Activated CD4-positive, alpha-beta T cell treated with anti-CD3 and anti-CD28 coated beads, Interleukin-10, Interleukin-2, amounts not matched to agents 100 ng/mL and 50 ng/mL, durations not matched to agents 16 hours and 8 hours (primary cell): ENCODE results near the gene BORCS5.
"Not testable (repeated sequence)": the region's sequence is repeated elsewhere in the genome, so short reads cannot be mapped to it uniquely, and the experiment has no call there.

Source experiments
- DNase-seq: peaks from one replicate; pipeline ENCODE4 v3.0.0-alpha.2; 2020

BORCS5 gene

DNA sequence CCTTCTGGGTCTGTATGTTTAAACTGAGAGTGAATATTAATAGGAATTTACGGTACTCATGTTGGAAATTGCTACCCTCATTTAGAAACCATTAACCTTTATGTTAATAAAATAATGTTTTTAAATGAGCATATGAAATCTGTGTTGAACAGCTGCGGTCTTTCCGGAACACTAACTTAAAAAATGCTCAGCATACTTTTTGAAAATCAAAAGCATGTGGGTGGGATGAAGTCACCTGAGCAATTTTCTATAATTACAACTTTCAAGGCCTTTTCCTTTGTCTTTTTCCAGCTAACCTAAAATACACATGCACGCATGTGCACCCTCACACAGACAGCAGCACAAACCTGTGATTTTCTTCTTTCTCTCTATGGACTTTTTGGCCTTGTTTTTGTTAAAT, 39.8 kb downstream of the BORCS5 start:
- DNase-seq = no peak

GRCh38 chr12:12397184-12397583, 40.3 kb downstream of the BORCS5 start:
- DNase-seq = no peak

- no peak for DNase-seq
Observed at GRCh38 chr12:12398026-12398859, 41.4 kb downstream of the BORCS5 start.

DNA sequence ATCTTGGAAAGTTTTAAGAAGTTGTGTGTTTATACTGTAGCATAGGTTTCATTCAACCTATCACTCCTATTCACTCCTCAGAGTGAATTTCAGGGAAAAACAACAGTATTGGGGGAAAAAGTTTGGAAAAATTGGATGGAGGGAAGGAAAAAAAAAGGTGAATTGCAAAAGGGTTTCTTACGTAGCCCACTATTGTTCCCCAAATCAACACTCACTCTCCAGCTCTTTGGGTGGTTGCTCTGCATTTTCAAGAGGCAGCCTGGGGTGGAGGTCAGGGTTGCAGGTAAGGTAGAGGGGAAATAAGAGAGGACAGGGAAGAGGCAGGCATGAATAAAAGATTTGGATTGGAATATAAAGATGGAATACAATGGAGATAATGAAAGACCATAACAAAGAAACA, 42.3 kb downstream of the BORCS5 start:
- no peak for DNase-seq

DNA sequence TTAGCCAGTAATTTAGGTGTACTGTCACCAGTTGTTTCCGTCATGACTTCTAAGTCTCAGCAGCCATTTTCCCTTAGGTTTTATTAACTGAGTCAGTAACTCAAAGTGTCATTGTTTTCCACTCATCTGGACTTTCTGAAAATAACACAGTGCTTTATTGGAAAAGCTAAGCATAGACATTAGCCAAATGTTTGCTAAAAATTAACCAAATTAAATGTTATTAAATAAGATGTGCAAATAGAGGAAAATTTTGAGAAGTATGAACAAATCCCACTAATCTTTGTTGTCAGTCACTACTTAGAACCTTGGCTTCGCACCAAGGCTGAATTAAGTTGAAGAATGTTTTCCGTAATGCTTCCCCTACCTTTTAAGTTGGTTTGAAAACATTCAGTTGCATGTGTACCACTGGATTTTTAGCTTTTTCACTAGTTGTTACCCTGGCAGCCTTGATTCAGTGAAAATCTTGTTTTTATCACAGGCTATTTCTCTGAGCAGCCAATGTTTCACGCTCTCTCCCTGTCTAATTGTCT, 43.0 kb downstream of the BORCS5 start:
- DNase-seq = no peak

GRCh38 chr12:12400793-12401192, 43.9 kb downstream of the BORCS5 start:
- no peak for DNase-seq

GRCh38 chr12:12403264-12404248, 46.7 kb downstream of the BORCS5 start:
- DNase-seq = no peak

DNA sequence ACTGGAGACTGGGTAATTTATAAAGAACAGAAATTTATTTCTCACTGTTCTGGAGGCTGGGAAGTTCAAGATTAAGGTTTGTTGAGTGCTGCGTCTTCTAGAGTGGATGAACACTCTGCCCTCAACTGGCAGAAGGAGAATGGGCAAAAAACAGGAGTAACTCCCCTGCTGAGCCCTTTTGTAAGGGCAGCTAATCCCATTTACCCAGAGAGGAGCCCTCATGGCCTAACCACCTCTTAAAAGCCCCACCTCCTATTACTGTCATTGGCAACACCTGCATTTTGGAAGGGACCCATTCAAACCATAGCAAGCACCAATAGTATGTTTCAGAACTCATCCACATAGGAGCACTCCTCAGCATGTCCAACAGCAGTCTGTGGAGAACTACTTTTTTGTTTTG, 47.4 kb downstream of the BORCS5 start:
- DNase-seq = no peak

GRCh38 chr12:12405882-12406281, 49.0 kb downstream of the BORCS5 start:
- no peak for DNase-seq

DNA sequence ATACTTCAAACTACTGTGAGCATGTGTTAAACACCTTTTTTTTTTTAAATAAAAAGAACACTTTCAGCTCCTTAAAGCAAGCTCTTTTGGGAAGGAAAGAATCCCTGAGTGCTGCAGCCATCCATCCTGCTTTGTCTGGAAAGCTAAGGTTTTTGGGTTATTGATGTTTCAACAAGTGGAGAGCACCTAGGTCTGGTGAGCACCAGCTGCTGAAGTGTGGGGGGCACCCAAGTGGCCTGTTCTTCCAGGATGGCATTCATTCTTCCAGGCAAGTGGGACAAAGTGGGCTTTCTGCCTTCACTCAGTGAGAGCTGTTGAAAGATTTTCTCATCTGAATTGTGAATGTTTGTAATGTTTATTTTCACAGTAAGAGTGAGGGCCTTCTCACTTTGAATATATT, 49.9 kb downstream of the BORCS5 start:
- no peak for DNase-seq

DNA sequence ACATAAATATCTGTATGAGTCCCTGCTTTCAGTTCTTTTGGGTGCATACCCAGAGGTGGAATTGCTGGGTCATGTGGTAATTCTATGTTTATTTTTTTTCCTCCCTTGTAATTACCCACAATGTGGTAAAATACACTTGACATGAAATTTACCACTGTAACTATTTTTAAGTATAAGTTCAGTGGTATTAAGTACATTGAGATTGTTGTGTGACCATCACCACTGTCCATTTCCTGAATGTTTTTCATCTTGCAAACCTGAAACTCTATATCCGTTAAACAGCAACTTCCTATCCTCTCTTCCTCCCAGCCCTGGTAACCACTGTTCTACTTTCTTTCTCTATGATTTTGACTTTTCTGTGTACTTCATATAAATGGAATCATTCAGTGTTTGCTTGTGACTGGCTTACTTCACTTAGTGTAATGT, 51.4 kb downstream of the BORCS5 start:
- DNase-seq = peak; percentile 75

GRCh38 chr12:12409337-12409736, 52.5 kb downstream of the BORCS5 start:
- DNase-seq = not testable (repeated sequence)

DNA sequence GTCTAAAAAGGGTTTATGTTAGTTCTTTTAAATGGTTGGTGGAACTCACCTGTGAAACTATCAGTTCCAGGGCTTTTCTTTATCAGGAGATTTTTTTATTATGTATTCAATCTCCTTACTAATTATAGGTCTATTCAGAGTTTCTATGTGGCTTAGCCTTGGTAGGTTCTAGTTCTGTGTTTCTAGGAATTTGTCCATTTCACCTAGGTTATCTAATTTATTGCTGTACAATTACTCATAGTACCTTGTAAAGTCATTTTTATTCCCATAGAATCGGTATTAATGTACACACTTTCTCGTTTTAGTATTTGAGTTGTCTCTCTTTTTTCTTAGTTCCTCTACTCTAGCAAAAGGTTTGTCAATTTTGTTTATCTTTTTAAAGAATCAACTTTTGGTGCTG, 59.0 kb downstream of the BORCS5 start:
- DNase-seq = peak; percentile 42

DNA sequence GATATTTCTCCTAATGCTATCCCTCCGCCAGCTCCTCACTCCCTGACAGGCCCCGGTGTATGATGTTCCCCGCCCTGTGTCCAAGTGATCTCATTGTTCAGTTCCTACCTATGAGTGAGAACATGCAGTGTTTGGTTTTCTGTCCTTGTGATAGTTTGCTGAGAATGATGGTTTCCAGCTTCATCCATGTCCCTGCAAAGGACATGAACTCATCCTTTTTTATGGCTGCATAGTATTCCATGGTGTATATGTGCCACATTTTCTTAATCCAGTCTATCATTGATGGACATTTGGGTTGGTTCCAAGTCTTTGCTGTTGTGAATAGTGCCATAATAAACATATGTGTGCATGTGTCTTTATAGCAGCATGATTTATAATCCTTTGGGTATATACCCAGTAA, 62.3 kb downstream of the BORCS5 start:
- DNase-seq = not testable (repeated sequence)

DNA sequence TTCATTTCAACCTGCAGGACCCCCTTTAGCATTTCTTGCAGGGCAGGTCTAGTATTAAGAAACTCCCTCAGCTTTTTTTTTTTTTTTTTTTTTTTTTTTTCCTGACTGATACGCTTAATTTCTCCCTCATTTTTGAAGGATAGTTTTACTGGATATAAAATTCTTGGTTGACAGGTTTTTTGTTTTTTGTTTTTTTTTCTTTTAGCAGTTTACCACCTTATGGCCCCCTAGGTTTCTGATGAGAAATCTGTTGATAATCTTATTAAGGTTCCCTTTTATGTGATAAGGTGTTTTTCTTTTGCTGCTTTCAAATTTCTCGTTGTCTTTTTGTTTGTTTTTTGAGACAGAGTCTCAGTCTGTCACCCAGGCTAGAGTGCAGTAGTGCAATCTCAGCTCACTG, 66.5 kb downstream of the BORCS5 start:
- no peak for DNase-seq

DNA sequence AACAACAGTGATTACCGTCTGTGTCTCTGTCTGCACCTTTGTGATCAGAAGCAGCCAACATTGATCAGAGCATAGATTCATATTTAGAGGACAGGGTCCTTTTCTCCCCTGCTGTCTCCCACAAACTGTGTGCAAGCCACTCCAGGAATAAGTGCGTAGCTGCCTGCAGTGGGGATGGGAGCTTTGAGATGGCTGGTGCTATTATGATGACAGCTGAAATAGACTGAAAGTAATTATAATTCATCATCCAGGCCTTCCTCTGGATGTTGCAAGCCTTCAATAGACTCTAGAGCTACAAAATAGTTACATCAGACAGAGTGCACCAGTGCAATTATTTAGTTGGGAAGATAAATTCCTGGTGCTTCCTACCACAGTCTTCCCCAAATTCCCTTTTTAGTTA, 68.1 kb downstream of the BORCS5 start:
- DNase-seq = no peak

GRCh38 chr12:12425616-12426015, 68.7 kb downstream of the BORCS5 start:
- peak; percentile 32 for DNase-seq

DNA sequence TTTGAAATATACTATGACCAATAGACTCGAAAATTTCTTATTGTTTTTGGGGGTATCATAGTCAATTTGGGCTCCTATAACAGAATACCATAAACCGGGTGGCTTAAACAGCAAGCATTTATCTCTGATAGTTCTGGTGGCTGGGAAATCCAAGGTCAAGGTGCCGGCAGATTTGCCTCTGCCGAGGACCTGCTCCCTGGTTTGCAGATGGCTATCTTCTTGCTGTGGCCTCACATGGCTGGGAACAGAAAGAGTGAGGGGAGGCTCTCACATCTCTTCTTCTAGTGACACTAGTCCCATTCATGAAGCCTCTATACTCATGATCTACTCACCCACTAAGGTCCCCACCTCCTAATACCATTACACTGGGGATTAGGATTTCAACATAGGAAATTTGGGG, 70.7 kb downstream of the BORCS5 start:
- no peak for DNase-seq

DNA sequence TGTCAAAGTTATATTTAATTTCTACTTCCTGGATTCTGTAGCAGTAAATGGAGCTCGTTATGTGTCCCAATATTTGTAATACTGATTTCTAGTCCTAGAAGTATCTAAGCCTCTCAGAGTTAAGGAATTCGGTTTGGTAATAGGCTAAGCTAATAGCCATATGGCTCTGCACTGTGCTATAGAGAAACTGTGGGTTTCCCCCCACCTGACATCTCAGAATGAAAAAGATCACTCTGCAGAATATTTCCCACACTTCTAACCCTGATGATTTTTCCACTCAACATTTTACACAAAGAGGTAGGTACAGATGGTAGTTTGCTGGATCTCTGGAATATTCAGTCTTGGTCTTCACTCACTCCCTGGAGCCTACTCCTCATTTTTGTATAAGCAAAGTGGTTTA, 71.2 kb downstream of the BORCS5 start:
- peak; percentile 46 for DNase-seq

DNA sequence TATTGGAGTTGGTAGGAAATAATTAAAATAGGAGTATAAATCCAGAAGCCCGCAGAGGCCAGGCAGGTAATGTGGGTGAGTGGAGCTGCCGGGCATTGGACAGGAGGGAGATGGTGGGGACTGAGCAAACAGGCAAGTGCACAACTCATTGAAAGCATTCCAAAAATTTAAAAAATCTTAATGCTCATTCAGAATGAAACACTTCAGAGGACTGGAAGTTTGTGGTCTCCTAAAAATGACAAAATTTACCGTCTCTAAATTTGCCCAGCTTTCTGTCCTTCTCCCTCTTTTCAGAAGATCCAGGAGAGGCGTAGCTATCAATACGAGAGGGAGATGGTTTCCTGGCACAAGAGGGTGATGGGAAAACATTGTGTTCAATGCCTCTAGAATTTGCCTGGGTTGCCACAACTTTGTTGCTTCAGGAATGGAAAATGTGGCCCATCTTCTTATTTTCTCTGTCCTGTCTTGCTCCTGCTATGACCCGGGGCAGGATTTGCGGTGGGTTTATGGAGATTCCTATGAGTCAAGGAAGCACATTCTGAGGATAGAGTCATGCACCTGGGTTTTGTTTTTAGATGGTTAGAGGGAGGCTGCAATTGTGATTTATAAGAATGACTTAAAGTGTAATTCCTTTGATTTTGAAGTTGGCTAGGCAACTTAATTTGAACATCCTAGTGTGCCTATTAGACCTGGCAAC, 72.2 kb downstream of the BORCS5 start:
- DNase-seq = peak; percentile 30

- no peak for DNase-seq
Observed at GRCh38 chr12:12432364-12432763, 75.5 kb downstream of the BORCS5 start.

DNA sequence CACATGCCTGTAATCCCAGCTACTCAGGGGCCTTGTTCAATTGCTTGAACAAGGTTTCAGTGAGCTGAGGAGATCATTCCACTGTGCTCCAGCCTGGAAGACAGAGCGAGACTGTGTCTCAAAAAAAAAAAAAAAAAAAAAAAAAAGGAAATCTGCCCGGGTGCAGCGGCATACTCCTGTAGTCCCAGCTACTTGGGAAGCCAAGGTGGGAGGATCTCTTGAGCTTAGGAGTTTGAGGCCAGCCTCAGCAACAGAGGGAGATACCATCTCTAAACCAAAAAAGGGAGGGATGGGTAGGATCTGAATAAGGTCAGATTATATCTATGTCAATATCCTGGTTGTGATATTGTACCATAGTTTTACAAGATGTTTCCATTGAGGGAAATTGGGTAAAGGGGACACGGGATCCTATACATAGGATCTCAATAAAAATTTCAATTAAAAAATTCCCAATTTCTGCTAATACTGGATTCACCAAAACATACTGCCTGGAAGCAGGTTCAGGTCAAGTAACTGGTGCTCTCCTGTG, 76.4 kb downstream of the BORCS5 start:
- DNase-seq = no peak
